Breast epithelium (tissue), 3 donors: Measurements from ENCODE around the gene TOX2.

Experiments used
- POLR2AphosphoS5 ChIP-seq, 3 donors: sonication (generic); formaldehyde crosslinking; IDR thresholded peaks; one replicate each; pipeline ENCODE4 v1.6.1; 2017; ENCODE audit warnings: antibody characterized with exemption in 3 of 3
- TF ChIP-seq, protein P1 (sequence below), 3 donors: fragments of 450-650 bp; IDR thresholded peaks; one replicate each; pipeline ENCODE4 v1.5.1; 2016 to 2017; ENCODE audit warnings: antibody characterized with exemption in 3 of 3, mild to moderate bottlenecking in 3 of 3, moderate library complexity in 3 of 3

- TF ChIP-seq POLR2AphosphoS5 (IDR thresholded peaks at IDR 0.05), result no peak
- TF ChIP-seq, protein P1, sequence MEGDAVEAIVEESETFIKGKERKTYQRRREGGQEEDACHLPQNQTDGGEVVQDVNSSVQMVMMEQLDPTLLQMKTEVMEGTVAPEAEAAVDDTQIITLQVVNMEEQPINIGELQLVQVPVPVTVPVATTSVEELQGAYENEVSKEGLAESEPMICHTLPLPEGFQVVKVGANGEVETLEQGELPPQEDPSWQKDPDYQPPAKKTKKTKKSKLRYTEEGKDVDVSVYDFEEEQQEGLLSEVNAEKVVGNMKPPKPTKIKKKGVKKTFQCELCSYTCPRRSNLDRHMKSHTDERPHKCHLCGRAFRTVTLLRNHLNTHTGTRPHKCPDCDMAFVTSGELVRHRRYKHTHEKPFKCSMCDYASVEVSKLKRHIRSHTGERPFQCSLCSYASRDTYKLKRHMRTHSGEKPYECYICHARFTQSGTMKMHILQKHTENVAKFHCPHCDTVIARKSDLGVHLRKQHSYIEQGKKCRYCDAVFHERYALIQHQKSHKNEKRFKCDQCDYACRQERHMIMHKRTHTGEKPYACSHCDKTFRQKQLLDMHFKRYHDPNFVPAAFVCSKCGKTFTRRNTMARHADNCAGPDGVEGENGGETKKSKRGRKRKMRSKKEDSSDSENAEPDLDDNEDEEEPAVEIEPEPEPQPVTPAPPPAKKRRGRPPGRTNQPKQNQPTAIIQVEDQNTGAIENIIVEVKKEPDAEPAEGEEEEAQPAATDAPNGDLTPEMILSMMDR (IDR thresholded peaks at IDR 0.05), result no peak
These were observed 58.6 kb downstream of the TOX2 start for GRCh38 chr20:43973231-43973630.
